Endothelial cell of umbilical vein (primary cell): ENCODE results near the gene OR14I1.

ENCODE experiments used
- CTCF ChIP-seq, 2 donors: IDR thresholded peaks; 1 replicate in 1 of 2; 2 replicates in 1 of 2; pipeline ENCODE4 v1.5.1; 2011; ENCODE audit warnings: low read length in 2 of 2, mild to moderate bottlenecking in 2 of 2, moderate library complexity in 2 of 2, control low read depth in 1 of 2, inconsistent platforms in 1 of 2, low read depth in 1 of 2; ENCODE audit not compliant: insufficient read depth in 1 of 2; ENCODE audit errors: extremely low read depth in 1 of 2
- POLR2A ChIP-seq: IDR thresholded peaks from 2 replicates; pipeline ENCODE4 v1.6.1; 2012; ENCODE audit warnings: low read depth, mild to moderate bottlenecking, control low read depth, low read length

- no peak for TF ChIP-seq POLR2A
- TF ChIP-seq CTCF (IDR thresholded peaks at IDR 0.05; ENCODE audit: extremely low read depth in 1 of 2, insufficient read depth in 1 of 2, low read depth in 1 of 2, low read length in 2 of 2) = no peak
Measured at GRCh38 chr1:248670003-248670402, 32.6 kb downstream of the OR14I1 start.
